Activated naive CD4-positive, alpha-beta T cell treated with anti-CD3 and anti-CD28 coated beads for 36 hours (primary cell): ENCODE measurements around the gene BRD2. TPM values are rescaled to one million over a fixed set of nuclear protein-coding genes. Genes with fewer than 3 reads are reported as not detected.

Experiments used
- CTCF ChIA-PET: fragments of 350-600 bp; sonication (Branson Sonifier 250); formaldehyde crosslinking; loops from one replicate; lab custom pipeline; 2021; ENCODE audit warnings: antibody characterized with exemption; lab: Charles Lee
- DNase-seq: peaks from one replicate; pipeline ENCODE4 v3.0.0-alpha.2; 2020
- H3K27ac Mint-ChIP-seq: one replicate; pipeline ENCODE4 v1.8.0; 2021; ENCODE audit warnings: mild to moderate bottlenecking, mixed read lengths
- H3K27me3 Mint-ChIP-seq: one replicate; pipeline ENCODE4 v1.8.0; 2021; ENCODE audit warnings: low read depth, mixed read lengths
- H3K36me3 Mint-ChIP-seq: one replicate; pipeline ENCODE4 v1.8.0; 2021; ENCODE audit warnings: low read depth, mixed read lengths
- H3K4me1 Mint-ChIP-seq: one replicate; pipeline ENCODE4 v1.8.0; 2021; ENCODE audit warnings: low read depth, mixed read lengths
- H3K4me3 Mint-ChIP-seq: one replicate; pipeline ENCODE4 v1.8.0; 2021; ENCODE audit warnings: mild to moderate bottlenecking, moderate library complexity, mixed read lengths
- H3K9me3 Mint-ChIP-seq: one replicate; pipeline ENCODE4 v1.8.0; 2021; ENCODE audit warnings: mixed read lengths
- intact Hi-C: fragments of 100-400 bp; cut with micrococcal nuclease; formaldehyde crosslinking; loops from one replicate; pipeline ENCODE4 v1.15.1; 2023
- total RNA-seq, 2 experiments: library from RNA; stranded (reverse); gene quantifications; one replicate each; pipeline ENCODE4 v1.2.3, GENCODE V29; 2021

Gene BRD2
- total RNA-seq, 2 experiments from 2014 or later = 168 to 197 TPM

DNA sequence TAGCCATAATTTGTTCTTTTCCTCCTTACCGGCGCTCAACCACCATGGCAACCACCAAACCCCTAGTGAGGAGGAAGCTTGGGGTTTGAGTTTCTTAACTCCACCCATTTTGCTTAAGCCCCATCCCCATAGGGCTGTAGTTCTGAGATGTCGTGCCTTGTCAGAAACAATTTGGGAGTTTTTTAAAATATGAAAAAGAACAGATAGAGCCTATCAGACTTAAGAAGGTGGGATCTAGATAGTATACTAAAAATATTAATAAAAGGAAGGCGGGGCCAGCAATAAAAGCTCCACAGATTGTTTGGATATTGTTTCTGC lies 5.6 kb downstream of the BRD2 start:
- Mint-ChIP-seq H3K9me3 (no peaks in the 10 kb centered on the region), H3K27me3 (no peaks in the 10 kb centered on the region), H3K36me3 (peaks cover 92% of the 10 kb centered on the region), H3K27ac (peak overlapping the region; percentile 100), H3K4me3 (peak overlapping the region; percentile 93), H3K4me1 (peaks cover 41% of the 10 kb centered on the region)
- peak; percentile 52 for DNase-seq
- intact Hi-C loops = loop anchor here (5.0 to 10.0 kb wide), 4 partner anchors 338 to 1149 kb away; partner anchors contain the start of genes AGPAT1, HSPA1B, RNF5 and TAPBP
- CTCF ChIA-PET = interaction anchor here (0.6 to 14.5 kb wide), 6 partner anchors 12 to 136 kb away, joined by 3 to 167 read pairs (median 47); partner anchors contain the start of genes HLA-DMA and TAP2

DNA sequence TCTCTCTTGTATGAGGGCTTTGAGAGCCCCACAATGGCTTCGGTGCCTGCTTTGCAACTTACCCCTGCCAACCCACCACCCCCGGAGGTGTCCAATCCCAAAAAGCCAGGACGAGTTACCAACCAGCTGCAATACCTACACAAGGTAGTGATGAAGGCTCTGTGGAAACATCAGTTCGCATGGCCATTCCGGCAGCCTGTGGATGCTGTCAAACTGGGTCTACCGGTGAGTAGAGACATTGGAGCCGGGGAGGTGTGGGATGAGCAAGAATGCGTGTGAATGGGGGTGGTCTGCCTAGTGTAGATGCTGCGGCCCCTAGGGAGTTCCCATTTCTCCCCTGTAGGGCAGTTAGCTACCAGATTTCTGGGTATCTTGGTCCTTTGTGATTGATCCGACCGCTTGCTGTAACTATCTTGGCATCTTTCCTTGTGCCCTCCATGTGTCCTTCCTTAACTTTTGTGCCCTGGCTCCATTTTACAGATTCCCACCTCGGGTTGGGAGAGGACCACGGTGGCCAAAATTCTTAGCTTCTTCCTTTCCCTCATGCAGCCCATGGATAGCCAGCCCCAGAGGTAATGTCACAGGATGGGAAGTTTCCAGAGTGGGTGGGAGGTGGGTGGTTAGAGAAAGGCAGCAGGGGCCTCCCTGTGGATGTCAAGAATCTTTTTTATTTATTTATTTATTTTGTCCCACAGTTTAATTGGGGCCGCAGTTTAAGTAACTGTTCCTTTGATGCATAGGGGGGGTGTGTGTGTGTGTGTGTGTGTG lies 6.3 kb downstream of the BRD2 start:
- no peaks in the 10 kb centered on the region for H3K9me3 Mint-ChIP-seq
- H3K36me3 Mint-ChIP-seq = peaks cover 96% of the 10 kb centered on the region
- DNase-seq = no peak
- peak overlapping the region; percentile 100 for H3K27ac Mint-ChIP-seq
- H3K27me3 Mint-ChIP-seq = no peaks in the 10 kb centered on the region
- CTCF ChIA-PET = interaction anchor here (0.6 to 14.5 kb wide), 5 partner anchors 11 to 136 kb away, joined by 3 to 143 read pairs (median 4); partner anchors contain the start of genes HLA-DMA and TAP2
- peak overlapping the region; percentile 93 for H3K4me3 Mint-ChIP-seq
- intact Hi-C loops = loop anchor here (5.0 to 10.0 kb wide), 4 partner anchors 338 to 1150 kb away; partner anchors contain the start of genes AGPAT1, HSPA1B, RNF5 and TAPBP
- H3K4me1 Mint-ChIP-seq = peaks cover 43% of the 10 kb centered on the region

DNA sequence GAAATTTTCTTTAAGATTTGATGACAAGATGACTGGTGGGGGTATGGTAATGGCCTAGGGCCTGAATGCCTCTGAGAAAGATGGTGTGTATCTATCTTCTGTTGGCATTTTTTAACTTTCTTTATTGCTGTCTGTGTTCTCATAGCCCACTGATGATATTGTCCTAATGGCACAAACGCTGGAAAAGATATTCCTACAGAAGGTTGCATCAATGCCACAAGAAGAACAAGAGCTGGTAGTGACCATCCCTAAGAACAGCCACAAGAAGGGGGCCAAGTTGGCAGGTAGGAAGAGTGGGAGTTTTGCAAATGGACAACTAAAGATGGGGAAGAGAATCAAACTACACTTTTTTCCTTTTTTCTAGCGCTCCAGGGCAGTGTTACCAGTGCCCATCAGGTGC lies 7.5 kb downstream of the BRD2 start:
- Mint-ChIP-seq H3K36me3 (peaks cover 99% of the 10 kb centered on the region), H3K4me1 (peaks cover 45% of the 10 kb centered on the region), H3K27ac (peak overlapping the region; percentile 57), H3K4me3 (peak overlapping the region; percentile 93), H3K27me3 (no peaks in the 10 kb centered on the region), H3K9me3 (no peaks in the 10 kb centered on the region)
- intact Hi-C loops = loop anchor here (10.0 kb wide), 2 partner anchors 599 to 1151 kb away; partner anchors contain the start of gene HSPA1B
- no peak for DNase-seq
- CTCF ChIA-PET = interaction anchor here (1.3 to 14.5 kb wide), 4 partner anchors 10 to 138 kb away, joined by 4 to 143 read pairs (median 8); partner anchors contain the start of gene TAP2

DNA sequence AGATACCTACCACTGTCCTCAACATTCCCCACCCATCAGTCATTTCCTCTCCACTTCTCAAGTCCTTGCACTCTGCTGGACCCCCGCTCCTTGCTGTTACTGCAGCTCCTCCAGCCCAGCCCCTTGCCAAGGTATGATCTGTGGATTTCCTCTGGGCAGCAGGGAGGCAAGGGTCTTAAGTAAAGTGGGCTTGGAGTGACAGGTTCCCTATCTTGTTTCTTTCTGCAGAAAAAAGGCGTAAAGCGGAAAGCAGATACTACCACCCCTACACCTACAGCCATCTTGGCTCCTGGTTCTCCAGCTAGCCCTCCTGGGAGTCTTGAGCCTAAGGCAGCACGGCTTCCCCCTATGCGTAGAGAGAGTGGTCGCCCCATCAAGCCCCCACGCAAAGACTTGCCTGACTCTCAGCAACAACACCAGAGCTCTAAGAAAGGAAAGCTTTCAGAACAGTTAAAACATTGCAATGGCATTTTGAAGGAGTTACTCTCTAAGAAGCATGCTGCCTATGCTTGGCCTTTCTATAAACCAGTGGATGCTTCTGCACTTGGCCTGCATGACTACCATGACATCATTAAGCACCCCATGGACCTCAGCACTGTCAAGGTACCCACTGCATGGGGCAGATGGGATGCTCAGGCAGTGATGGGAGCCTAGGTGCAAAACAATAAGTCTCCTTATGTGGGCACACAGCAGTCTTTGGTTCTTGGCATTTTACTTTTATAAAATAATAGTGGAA lies 8.1 kb downstream of the BRD2 start:
- peak overlapping the region; percentile 57 for H3K27ac Mint-ChIP-seq
- peak overlapping the region; percentile 93 for H3K4me3 Mint-ChIP-seq
- DNase-seq = no peak
- H3K4me1 Mint-ChIP-seq = peaks cover 45% of the 10 kb centered on the region
- H3K9me3 Mint-ChIP-seq = no peaks in the 10 kb centered on the region
- H3K36me3 Mint-ChIP-seq = peaks cover 94% of the 10 kb centered on the region
- no peaks in the 10 kb centered on the region for H3K27me3 Mint-ChIP-seq
- CTCF ChIA-PET = interaction anchor here (1.3 to 14.5 kb wide), 4 partner anchors 9 to 138 kb away, joined by 4 to 143 read pairs (median 8); partner anchors contain the start of gene TAP2
- intact Hi-C loops = loop anchor here (10.0 kb wide), 2 partner anchors 598 to 1152 kb away; partner anchors contain the start of gene HSPA1B

DNA sequence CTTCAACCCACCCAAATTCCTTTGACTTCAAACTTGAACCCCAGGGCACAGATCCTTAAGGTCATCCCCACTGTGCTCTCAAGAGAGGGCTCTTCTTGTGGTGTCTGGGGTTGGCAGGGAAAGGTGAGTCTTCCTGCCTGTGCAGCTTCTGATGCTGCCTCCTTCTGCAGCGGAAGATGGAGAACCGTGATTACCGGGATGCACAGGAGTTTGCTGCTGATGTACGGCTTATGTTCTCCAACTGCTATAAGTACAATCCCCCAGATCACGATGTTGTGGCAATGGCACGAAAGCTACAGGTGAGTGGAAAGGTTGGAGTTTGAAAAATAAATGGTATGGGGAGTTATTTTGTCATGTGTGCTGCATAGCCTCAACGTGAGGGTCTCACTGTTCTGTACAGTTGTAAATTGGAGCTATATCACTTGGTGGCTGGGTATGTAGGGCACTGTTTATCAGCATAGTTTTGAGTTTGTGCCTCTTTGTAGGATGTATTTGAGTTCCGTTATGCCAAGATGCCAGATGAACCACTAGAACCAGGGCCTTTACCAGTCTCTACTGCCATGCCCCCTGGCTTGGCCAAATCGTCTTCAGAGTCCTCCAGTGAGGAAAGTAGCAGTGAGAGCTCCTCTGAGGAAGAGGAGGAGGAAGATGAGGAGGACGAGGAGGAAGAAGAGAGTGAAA lies 9.0 kb downstream of the BRD2 start:
- H3K4me1 Mint-ChIP-seq = peaks cover 45% of the 10 kb centered on the region
- no peaks in the 10 kb centered on the region for H3K27me3 Mint-ChIP-seq
- DNase-seq = no peak
- no peak overlapping the region for H3K4me3 Mint-ChIP-seq
- CTCF ChIA-PET = interaction anchor here (1.0 to 3.1 kb wide), 4 partner anchors 9 to 92 kb away, joined by 3 to 9 read pairs (median 5); no protein-coding TSS in a partner anchor
- no peaks in the 10 kb centered on the region for H3K9me3 Mint-ChIP-seq
- intact Hi-C loops = loop anchor here (10.0 kb wide), 2 partner anchors 597 to 1153 kb away; partner anchors contain the start of gene HSPA1B
- peaks cover 88% of the 10 kb centered on the region for H3K36me3 Mint-ChIP-seq
- H3K27ac Mint-ChIP-seq = peak overlapping the region; percentile 69

DNA sequence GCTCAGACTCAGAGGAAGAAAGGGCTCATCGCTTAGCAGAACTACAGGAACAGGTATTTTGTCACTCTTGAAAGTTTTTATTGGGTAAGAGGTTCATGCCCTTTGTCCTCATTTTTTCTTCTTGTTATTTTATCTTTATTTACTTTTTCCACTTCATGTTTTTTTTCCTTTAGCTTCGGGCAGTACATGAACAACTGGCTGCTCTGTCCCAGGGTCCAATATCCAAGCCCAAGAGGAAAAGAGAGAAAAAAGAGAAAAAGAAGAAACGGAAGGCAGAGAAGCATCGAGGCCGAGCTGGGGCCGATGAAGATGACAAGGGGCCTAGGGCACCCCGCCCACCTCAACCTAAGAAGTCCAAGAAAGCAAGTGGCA lies 9.5 kb downstream of the BRD2 start:
- H3K27ac Mint-ChIP-seq = peak overlapping the region; percentile 69
- H3K4me1 Mint-ChIP-seq = peaks cover 45% of the 10 kb centered on the region
- H3K27me3 Mint-ChIP-seq = no peaks in the 10 kb centered on the region
- no peak for DNase-seq
- H3K4me3 Mint-ChIP-seq = no peak overlapping the region
- intact Hi-C loops = loop anchor here (10.0 kb wide), 2 partner anchors 597 to 1153 kb away; partner anchors contain the start of gene HSPA1B
- H3K9me3 Mint-ChIP-seq = no peaks in the 10 kb centered on the region
- CTCF ChIA-PET = interaction anchor here (0.7 to 3.1 kb wide), 5 partner anchors 8 to 139 kb away, joined by 3 to 9 read pairs (median 4); no protein-coding TSS in a partner anchor
- H3K36me3 Mint-ChIP-seq = peaks cover 82% of the 10 kb centered on the region

DNA sequence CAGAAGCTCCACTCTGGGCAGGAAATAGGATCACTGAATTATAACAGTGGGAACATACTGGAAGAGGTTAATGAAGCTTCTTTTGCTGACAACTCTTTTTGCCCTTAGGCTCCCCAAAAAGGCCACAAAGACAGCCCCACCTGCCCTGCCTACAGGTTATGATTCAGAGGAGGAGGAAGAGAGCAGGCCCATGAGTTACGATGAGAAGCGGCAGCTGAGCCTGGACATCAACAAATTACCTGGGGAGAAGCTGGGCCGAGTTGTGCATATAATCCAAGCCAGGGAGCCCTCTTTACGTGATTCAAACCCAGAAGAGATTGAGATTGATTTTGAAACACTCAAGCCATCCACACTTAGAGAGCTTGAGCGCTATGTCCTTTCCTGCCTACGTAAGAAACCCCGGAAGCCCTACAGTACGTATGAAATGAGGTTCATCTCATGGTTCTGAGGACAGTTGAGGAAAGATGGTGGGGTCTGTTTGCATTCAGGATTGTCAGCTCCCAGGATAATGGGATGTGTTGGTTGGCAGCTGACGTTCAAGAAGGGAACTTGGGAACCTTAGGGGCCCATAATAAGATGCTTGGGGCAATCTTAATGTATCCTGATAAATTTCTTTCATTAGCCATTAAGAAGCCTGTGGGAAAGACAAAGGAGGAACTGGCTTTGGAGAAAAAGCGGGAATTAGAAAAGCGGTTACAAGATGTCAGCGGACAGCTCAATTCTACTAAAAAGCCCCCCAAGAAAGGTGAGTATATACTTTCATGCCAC lies 11.5 kb downstream of the BRD2 start:
- peaks cover 63% of the 10 kb centered on the region for H3K36me3 Mint-ChIP-seq
- H3K27me3 Mint-ChIP-seq = no peaks in the 10 kb centered on the region
- H3K9me3 Mint-ChIP-seq = no peaks in the 10 kb centered on the region
- H3K4me3 Mint-ChIP-seq = no peak overlapping the region
- CTCF ChIA-PET = interaction anchor here (0.6 to 2.4 kb wide), 9 partner anchors 12 to 350 kb away, joined by 3 to 17 read pairs (median 4); partner anchors contain the start of gene HLA-DMA
- H3K27ac Mint-ChIP-seq = no peak overlapping the region
- no peak for DNase-seq
- peaks cover 53% of the 10 kb centered on the region for H3K4me1 Mint-ChIP-seq
- intact Hi-C loops = loop anchor here (10.0 kb wide), 2 partner anchors 595 to 1155 kb away; partner anchors contain the start of gene HSPA1B

DNA sequence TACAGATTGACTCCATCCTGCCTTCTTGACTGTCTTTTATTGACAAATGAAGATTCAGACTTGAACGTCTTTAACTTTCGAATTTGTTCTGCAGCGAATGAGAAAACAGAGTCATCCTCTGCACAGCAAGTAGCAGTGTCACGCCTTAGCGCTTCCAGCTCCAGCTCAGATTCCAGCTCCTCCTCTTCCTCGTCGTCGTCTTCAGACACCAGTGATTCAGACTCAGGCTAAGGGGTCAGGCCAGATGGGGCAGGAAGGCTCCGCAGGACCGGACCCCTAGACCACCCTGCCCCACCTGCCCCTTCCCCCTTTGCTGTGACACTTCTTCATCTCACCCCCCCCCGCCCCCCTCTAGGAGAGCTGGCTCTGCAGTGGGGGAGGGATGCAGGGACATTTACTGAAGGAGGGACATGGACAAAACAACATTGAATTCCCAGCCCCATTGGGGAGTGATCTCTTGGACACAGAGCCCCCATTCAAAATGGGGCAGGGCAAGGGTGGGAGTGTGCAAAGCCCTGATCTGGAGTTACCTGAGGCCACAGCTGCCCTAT lies 12.2 kb downstream of the BRD2 start:
- Mint-ChIP-seq H3K4me1 (peaks cover 46% of the 10 kb centered on the region), H3K4me3 (no peak overlapping the region), H3K27me3 (no peaks in the 10 kb centered on the region), H3K36me3 (peaks cover 56% of the 10 kb centered on the region), H3K27ac (no peak overlapping the region), H3K9me3 (no peaks in the 10 kb centered on the region)
- DNase-seq = no peak
- intact Hi-C loops = no loop called here
- CTCF ChIA-PET = interaction anchor here (0.6 to 2.4 kb wide), 9 partner anchors 13 to 350 kb away, joined by 3 to 17 read pairs (median 4); partner anchors contain the start of gene HLA-DMA

DNA sequence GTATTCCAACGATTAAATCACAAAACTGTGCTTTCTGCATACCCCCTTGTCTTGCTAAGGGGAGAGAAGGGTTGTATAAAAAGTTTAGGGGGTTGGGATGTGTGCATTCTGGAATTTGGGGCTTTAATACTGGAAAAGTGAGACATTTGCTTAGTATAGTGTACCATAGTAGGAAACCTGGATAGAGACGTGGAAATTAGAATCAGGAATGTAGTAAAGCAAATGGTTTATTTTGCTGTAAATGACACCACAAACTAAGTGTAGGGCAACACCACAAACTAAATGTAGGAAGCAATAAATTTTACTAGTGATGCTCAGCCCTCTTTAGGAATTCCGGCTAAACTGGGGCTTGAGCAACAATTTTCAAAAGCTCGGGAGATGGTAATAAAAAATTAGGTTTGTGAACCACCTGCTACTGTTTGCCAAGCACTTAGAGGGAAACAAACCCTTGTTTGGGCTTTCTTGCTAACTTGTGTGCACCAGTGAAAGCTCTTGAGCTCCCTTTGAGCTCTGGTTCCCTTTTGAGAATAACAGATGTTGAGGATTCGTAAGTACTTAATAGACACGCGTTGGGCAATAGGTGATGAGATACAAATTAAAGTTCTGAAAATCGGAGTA lies 13.8 kb downstream of the BRD2 start:
- intact Hi-C loops = no loop called here
- no peak overlapping the region for H3K27ac Mint-ChIP-seq
- no peaks in the 10 kb centered on the region for H3K9me3 Mint-ChIP-seq
- H3K27me3 Mint-ChIP-seq = no peaks in the 10 kb centered on the region
- peaks cover 40% of the 10 kb centered on the region for H3K36me3 Mint-ChIP-seq
- H3K4me3 Mint-ChIP-seq = no peak overlapping the region
- CTCF ChIA-PET = interaction anchor here (0.6 to 8.2 kb wide), 5 partner anchors 13 to 143 kb away, joined by 3 to 143 read pairs (median 4); partner anchors contain the start of genes BRD2, HLA-DMA and TAP2
- H3K4me1 Mint-ChIP-seq = peaks cover 31% of the 10 kb centered on the region
- DNase-seq = no peak

DNA sequence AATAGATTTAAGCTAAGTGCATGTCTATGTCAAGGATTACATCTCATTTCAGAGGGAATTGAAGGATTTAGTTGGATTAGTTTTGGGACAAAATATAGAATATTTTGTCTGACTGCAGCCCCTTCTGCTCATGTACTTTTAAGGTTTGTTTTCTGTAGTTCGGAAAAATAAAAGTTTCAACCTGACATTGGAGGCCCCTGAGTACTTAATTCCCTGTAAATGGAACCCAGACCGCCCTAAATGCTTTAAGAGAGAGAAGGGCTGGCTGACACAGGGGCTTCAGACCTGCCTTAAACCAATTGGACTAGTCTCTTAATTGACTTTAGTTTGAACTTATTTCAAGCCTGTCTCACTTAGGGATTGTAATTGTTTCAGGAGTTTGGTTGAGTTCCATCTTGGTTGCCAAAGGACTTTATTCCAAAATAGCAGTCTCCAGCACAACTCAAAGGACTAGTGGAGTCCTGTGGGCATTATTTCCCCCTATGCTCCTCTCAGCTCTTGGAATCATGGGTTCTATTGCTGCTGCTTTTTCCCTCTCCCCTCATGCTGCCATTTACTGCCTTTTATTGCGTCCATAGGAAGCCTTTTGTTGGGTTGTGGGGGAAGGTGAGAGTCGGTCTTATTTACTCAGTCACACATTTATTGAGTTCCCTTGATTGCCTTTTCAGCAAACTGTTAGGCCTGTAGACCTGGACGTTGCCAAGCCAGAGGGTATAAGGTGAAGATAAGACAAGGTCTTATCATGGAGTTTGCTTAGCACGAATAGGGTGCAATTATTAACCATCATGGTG lies 14.5 kb downstream of the BRD2 start:
- peaks cover 33% of the 10 kb centered on the region for H3K36me3 Mint-ChIP-seq
- no peak overlapping the region for H3K4me3 Mint-ChIP-seq
- DNase-seq = no peak
- CTCF ChIA-PET = interaction anchor here (0.6 to 8.2 kb wide), 9 partner anchors 13 to 144 kb away, joined by 3 to 145 read pairs (median 51); partner anchors contain the start of genes BRD2, HLA-DMA, HLA-DMB and TAP2
- H3K4me1 Mint-ChIP-seq = peaks cover 24% of the 10 kb centered on the region
- intact Hi-C loops = no loop called here
- no peaks in the 10 kb centered on the region for H3K27me3 Mint-ChIP-seq
- no peaks in the 10 kb centered on the region for H3K9me3 Mint-ChIP-seq
- H3K27ac Mint-ChIP-seq = peak overlapping the region; percentile 28
